AG04449 (cell line): ENCODE results near the gene ZNF496.

Source experiments
- CTCF ChIA-PET: fragments of 350-600 bp; formaldehyde crosslinking; extraction: SDS; loops from one replicate; lab custom pipeline; 2021; ENCODE audit warnings: antibody characterized with exemption; lab: Yijun Ruan, JAX
- POLR2A ChIA-PET: fragments of 400-600, 350-600 bp; formaldehyde crosslinking; extraction: SDS; loops from one replicate; lab custom pipeline; 2020; ENCODE audit warnings: antibody characterized with exemption, inconsistent platforms; lab: Yijun Ruan, JAX
- DNase-seq: peaks from one replicate; pipeline ENCODE4 v3.0.0-alpha.2; 2010; ENCODE audit warnings: low read depth, low spot score
- H3K4me3 ChIP-seq: 2 replicates; pipeline ENCODE4 v1.5.1; 2011; ENCODE audit warnings: low read depth, mild to moderate bottlenecking, control low read depth, low read length
- CTCF ChIP-seq: IDR thresholded peaks from one replicate; pipeline ENCODE4 v1.5.1; 2011; ENCODE audit warnings: mild to moderate bottlenecking, moderate library complexity, low read length, control low read depth, inconsistent platforms; ENCODE audit not compliant: insufficient read depth; ENCODE audit errors: missing control alignments

Gene ZNF496

GRCh38 chr1:247337961-247338360 lies 6.3 kb upstream of the ZNF496 start:
- POLR2A ChIA-PET: no interaction called here
- DNase-seq: no peak
- no peak for TF ChIP-seq CTCF
- H3K4me3 ChIP-seq: no peak overlapping the region
- CTCF ChIA-PET: no interaction called here

- CTCF ChIA-PET: no interaction called here
Observed at GRCh38 chr1:247337250-247337746, 5.6 kb upstream of the ZNF496 start.

GRCh38 chr1:247336390-247336789 lies 4.7 kb upstream of the ZNF496 start:
- CTCF ChIA-PET: no interaction called here
- TF ChIP-seq CTCF: no peak
- no peak overlapping the region for H3K4me3 ChIP-seq
- DNase-seq: no peak
- POLR2A ChIA-PET: no interaction called here

More at GRCh38 chr1:247337250-247337746, 5.6 kb upstream of the ZNF496 start:
- no peak for TF ChIP-seq CTCF
- no peak overlapping the region for H3K4me3 ChIP-seq
- no peak for DNase-seq
- POLR2A ChIA-PET: no interaction called here

GRCh38 chr1:247335882-247336281 lies 4.2 kb upstream of the ZNF496 start:
- H3K4me3 ChIP-seq: no peak overlapping the region
- no peak for TF ChIP-seq CTCF

GRCh38 chr1:247334378-247335133 lies 2.9 kb upstream of the ZNF496 start:
- H3K4me3 ChIP-seq: no peak overlapping the region
- no peak for TF ChIP-seq CTCF
- POLR2A ChIA-PET: no interaction called here
- CTCF ChIA-PET: no interaction called here
- DNase-seq: no peak

More at GRCh38 chr1:247335882-247336281, 4.2 kb upstream of the ZNF496 start:
- POLR2A ChIA-PET: no interaction called here
- no peak for DNase-seq
- CTCF ChIA-PET: no interaction called here

GRCh38 chr1:247332623-247333361 lies 1.1 kb upstream of the ZNF496 start:
- POLR2A ChIA-PET: no interaction called here
- no peak for DNase-seq
- no peak for TF ChIP-seq CTCF

More at GRCh38 chr1:247332623-247333361, 1.1 kb upstream of the ZNF496 start:
- CTCF ChIA-PET: interaction anchor here (1.2 kb wide), 1 partner anchor 42 kb away, joined by 5 read pairs; no protein-coding TSS in a partner anchor
- H3K4me3 ChIP-seq: peak overlapping the region; percentile 83
